ENCODE results near the gene CTDSP1.

CTDSP1 gene

DNA sequence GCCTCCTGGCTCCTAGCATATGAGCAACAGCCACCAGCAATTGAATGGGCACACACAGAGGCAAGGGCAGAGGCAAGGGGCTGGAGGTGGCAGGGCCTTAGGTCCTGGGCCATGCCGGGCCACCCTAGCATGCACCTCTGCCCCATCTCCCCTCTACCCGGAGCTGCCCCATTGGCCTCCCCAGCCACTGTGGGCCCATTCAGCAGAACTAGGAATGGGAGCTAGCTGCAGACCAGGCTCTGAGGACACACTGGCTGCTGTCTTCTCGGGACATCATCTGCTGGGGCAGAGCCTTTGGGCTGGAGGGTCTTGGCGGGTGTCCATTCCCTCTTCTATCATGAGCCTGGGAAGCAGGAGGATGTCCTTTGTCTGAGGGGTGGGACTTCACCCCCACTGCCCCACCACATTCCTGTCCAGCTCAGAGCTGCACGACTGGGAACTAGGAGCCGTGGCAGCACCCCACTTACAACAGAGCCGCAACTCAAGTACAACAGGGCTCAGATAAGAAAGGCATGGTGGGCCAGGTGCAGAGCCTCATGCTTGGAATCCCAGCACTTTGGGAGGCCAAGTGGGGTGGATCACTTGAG lies 20.1 kb downstream of the CTDSP1 start:
- in situ Hi-C loops (cut with MboI; ENCODE audit: low sequenced_read_pairs) = loop anchor here (25.0 kb wide), 1 partner anchor 418 kb away; the partner anchor contains the start of gene PRKAG3

DNA sequence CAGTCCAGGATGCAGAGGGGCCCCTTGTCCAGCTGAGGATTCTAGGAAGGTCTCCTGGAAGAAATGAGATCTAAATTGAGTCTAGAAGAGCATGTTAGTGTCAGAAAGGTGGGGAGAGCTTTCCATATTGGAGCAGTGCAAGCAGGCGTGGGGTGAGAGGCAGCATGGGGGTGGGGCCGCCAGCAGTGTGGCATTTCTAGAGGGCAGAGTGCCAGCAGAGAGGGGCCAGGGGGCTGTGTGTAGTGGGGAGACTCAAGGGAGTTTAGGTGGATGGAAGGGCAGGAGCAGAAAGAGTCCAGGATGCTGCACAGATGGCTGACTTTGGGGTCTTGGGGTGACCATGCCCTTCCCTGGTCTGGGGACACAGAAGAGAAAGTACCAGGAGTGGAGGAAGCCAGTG lies 21.4 kb downstream of the CTDSP1 start:
- in situ Hi-C loops (cut with MboI; ENCODE audit: low sequenced_read_pairs) = loop anchor here (25.0 kb wide), 1 partner anchor 416 kb away; the partner anchor contains the start of gene PRKAG3

DNA sequence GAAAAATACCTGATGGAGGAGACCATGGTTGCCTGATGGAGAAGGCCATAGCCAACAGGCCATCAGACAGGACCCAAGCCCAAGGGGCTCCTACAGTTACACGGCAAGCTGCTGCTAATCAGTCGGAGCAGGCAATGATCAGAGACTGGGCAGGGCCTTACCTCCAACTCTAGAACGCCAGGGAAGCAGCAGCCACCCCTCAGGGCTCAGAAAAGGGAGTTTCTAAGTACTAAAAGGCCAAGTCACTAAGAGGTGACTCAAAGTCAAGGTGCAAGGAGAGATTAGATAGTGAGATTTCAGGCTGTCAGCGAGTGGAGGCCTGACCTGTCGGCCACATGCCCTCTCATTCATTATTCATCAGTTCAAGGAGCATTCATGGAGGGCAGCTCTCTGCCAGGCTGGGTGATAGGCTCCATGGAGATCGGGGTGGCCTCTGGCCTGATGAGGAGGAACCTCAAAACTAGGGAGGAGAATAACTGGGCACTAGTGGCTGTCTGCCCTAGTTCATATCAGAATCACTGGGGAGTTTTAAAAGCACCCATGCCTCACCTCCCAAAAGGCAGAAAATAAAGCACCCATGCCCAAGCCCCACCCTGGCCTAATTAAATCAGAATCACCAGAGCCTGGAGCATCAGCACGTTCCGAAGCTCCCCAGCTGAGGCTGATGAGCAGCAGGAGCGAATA lies 22.9 kb downstream of the CTDSP1 start:
- in situ Hi-C loops (cut with MboI; ENCODE audit: low sequenced_read_pairs) = loop anchor here (25.0 kb wide), 1 partner anchor 415 kb away; the partner anchor contains the start of gene PRKAG3

DNA sequence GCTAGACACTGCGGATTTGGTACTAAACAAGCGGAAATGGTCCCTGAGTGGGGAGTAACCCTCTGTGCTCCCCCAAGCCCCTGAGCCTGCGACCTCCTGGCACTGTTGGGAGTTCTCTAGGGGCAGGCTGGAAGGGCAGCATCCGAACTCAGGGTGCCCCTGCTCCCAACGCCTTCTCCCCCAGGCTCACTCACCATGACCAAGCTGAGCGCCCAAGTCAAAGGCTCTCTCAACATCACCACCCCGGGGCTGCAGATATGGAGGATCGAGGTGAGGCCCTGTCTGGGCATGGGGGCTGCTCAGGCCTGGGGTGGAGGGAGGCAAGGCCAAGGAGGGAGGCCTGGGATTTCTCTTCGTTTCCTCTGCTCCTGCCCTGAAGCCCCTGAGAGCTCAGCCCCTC lies 23.9 kb downstream of the CTDSP1 start:
- in situ Hi-C loops (cut with MboI; ENCODE audit: low sequenced_read_pairs) = loop anchor here (25.0 kb wide), 1 partner anchor 414 kb away; the partner anchor contains the start of gene PRKAG3

DNA sequence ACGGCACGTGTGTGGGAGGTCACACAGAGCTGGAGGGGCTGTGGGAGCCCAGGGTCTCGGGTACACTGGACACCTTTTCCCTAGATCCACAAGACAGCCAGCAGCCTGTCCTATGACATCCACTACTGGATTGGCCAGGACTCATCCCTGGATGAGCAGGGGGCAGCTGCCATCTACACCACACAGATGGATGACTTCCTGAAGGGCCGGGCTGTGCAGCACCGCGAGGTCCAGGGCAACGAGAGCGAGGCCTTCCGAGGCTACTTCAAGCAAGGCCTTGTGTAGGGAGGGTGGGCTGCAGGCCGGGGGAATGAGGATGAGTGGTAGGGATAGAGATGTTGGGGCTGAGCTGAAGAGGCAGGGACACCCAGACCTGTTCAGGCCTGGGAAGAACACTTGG lies 25.9 kb downstream of the CTDSP1 start:
- in situ Hi-C loops (cut with MboI; ENCODE audit: low sequenced_read_pairs) = no loop called here

DNA sequence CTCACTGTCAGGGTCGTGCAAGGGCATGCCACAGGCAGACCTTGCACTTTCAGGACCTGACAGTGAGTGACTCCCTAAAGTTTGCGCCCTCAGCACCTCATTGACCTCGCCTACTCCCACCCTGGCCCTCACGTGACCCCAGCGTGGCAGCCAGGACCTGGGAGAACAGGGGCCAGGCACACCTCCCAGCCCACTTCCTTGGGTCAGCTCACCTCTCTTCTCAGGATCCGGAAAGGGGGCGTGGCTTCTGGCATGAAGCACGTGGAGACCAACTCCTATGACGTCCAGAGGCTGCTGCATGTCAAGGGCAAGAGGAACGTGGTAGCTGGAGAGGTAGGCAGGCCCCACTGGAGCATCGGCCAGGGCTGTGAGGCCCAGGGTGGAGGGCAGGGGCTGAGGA lies 28.1 kb downstream of the CTDSP1 start:
- in situ Hi-C loops (cut with MboI; ENCODE audit: low sequenced_read_pairs) = no loop called here

DNA sequence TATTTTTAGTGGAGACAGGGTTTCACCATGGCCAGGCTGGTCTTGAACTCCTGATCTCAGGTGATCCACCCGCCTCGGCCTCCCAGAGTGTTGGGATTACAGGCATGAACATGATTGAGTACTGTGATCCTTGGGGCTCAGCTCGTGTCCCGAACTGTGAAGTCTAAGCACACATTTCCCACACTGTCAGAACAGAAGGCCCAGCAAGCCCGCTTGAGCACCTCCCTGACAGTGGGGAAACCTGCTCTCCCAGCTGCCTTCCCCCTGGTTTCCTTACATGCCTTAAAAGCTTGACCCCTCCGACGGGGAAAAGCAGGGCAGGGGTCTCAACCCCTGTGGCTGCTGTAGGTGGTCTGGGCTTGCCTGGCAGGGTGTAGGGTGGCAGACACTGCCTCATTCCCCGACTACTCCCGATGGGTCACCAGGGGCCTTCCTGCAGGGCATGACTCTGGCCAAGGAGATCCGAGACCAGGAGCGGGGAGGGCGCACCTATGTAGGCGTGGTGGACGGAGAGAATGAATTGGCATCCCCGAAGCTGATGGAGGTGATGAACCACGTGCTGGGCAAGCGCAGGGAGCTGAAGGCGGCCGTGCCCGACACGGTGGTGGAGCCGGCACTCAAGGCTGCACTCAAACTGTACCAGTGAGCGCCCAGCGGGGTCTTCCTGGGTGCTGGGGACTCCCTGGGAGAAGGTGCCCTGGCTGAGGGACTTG lies 29.3 kb downstream of the CTDSP1 start:
- in situ Hi-C loops (cut with MboI; ENCODE audit: low sequenced_read_pairs) = no loop called here

DNA sequence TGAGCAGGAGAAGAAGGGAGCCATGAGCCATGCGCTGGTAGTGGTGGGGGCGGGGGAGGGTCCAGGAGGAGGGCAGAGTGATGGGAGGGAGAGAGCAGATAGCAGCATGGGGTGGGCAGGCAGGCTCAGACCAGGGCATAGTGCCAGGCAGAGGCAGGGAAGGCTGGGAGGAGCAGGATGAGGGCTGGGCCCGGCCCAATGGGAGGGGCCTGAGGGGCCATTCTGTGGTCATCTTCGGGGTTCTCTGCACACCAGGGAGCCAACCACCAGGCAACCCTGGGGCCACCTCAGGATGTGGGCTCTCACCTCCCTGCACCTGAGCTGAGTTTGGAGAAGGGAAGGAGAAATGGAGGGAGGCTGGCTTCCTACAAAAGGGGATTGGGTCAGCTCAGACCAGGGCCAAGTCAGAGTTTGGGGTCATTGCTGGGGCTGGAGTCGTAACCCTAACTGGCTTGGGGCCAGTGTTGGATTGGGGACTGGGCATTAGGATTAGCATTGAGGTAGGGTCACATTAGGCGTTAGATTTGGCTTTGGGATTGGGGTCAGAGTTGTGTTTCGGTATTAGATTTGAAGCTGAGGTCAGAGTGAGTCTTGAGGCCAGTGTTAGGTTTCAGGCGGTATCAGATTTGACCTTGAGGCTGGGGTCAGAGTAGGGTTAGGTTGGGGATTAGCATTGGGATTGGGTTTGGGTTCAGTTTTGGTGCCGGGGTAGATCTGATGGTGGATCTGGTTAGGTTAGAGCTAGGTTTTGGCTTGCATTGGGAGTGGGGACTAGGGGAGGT lies 30.4 kb downstream of the CTDSP1 start:
- in situ Hi-C loops (cut with MboI; ENCODE audit: low sequenced_read_pairs) = no loop called here

DNA sequence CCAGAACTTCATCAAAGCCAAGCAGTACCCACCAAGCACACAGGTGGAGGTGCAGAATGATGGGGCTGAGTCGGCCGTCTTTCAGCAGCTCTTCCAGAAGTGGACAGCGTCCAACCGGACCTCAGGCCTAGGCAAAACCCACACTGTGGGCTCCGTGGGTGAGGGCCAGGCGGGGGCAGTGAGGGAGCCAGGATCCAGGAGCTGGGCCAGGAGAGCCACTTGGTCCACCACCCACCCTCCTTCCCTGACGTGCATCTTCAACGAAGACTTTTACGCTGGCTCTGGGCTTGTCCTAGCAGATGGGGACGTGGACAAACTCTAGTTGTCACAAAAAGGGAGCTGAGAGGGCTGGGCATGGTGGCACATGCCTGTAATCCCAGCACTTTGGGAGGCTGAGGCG lies 31.1 kb downstream of the CTDSP1 start:
- in situ Hi-C loops (cut with MboI; ENCODE audit: low sequenced_read_pairs) = no loop called here

DNA sequence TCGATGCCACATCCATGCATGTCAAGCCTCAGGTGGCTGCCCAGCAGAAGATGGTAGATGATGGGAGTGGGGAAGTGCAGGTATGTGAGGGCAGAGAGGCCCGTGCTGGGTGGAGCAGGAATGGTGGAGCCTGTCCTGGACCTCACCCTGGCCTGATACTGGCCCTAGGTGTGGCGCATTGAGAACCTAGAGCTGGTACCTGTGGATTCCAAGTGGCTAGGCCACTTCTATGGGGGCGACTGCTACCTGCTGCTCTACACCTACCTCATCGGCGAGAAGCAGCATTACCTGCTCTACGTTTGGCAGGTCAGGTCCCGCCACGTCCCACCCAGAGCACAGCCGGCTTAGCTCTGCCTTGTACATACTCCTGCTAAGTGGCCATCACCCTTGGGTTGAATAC lies 32.2 kb downstream of the CTDSP1 start:
- in situ Hi-C loops (cut with MboI; ENCODE audit: low sequenced_read_pairs) = no loop called here

DNA sequence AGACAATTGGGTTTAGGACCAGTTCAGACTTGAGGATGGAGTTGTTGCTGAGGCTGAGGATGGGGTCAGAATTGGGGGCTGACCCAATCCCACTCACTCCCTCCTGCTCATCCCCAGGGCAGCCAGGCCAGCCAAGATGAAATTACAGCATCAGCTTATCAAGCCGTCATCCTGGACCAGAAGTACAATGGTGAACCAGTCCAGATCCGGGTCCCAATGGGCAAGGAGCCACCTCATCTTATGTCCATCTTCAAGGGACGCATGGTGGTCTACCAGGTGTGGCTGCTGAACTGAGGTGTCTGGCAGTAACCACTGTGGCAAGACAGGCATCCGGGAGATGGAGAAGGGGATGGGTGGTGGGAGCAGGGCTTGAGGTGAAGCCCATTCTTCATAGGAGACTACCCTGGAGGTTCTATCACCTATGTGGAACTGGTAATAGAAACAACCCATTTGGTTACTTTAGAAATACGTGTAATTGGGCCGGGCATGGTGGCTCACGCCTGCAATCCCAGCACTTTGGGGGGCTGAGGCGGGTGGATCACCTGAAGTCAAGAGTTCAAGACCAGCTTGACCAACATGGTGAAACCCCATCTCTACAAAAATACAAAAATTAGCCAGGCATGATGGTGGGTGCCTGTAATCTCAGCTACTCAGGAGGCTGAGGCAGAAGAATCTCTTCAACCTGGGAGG lies 33.2 kb downstream of the CTDSP1 start:
- in situ Hi-C loops (cut with MboI; ENCODE audit: low sequenced_read_pairs) = no loop called here

DNA sequence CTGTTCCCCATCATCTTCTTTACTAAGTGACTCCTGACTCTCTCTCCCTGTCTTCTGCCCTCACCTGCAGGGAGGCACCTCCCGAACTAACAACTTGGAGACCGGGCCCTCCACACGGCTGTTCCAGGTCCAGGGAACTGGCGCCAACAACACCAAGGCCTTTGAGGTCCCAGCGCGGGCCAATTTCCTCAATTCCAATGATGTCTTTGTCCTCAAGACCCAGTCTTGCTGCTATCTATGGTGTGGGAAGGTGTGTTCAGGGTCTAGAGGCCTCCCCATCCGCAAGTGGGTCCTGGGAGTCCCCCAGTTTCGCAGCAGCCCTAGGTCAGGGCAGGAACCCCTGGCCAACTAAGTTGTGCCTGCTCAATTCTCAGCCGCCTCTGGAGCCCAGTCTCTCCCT lies 34.8 kb downstream of the CTDSP1 start:
- in situ Hi-C loops (cut with MboI; ENCODE audit: low sequenced_read_pairs) = no loop called here

DNA sequence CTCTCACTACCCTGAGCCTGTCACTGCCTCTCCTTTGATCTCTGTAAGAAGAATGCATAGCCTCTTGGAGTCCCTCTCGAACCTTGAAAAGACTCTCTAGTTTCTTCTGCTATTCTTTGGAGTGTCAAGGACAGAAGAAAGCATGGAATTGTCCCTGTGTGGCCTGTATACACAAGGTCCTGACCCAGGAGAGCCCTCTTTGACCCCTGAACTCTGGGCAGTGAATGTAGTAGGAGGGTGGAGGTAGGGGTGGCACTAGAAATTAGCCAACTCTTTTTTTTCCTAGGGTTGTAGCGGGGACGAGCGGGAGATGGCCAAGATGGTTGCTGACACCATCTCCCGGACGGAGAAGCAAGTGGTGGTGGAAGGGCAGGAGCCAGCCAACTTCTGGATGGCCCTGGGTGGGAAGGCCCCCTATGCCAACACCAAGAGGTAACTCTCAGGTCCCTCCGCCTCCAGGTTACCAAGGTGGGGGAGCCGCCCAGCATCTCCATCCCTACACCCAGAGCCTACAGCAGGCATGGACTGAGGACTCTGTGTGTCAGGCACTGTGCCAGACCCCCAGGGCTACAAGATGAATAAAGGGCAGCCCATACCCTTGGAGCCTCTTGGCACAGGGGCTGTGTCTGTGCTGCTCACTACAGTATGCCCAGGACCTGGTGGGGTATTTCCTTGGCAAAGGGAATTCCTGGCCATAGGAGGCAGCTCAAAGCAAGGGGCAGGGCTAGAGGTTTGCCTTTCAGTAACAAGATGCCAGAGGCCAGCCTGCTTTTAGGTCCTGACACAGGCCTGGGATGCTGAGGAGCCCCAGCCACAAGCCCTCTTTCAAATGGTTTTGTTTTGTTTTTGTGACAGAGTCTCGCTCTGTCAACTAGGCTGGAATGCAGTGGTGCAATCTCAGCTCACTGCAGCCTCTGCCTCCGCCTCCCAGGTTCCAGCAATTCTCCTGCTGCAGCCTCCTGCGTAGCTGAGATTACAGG lies 35.6 kb downstream of the CTDSP1 start:
- in situ Hi-C loops (cut with MboI; ENCODE audit: low sequenced_read_pairs) = no loop called here

DNA sequence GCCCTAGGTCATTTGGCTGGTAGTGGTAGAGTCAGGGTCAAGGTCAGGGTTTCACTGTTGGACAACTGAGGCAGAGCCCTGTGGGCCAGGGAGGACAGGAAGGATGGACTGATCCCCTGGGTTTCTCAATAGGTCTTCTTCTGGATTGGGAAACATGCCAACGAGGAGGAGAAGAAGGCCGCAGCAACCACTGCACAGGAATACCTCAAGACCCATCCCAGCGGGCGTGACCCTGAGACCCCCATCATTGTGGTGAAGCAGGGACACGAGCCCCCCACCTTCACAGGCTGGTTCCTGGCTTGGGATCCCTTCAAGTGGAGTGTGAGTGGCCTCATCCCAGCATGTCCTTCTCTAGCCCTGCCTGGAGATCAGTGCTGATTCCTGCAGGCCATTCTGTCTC lies 37.3 kb downstream of the CTDSP1 start:
- in situ Hi-C loops (cut with MboI; ENCODE audit: low sequenced_read_pairs) = no loop called here

DNA sequence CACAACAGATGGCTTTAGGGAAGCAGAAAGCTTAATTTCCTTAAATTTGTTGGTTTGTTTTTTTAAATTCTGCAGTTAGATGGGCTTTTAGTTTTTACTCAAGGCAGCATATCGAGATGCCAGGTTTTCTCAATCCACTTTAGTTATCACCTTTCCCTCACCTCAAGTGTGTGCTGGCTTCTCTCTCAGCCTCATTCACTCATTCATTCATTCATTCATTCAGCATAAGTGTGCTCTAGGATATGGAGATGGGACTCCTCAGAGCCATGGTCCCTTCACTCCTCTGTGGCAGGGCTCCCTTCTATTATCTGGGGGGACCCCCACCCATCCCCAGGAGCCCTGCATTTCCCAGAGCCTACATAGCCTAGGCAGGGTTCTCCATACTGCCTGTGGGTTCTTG lies 38.3 kb downstream of the CTDSP1 start:
- in situ Hi-C loops (cut with MboI; ENCODE audit: low sequenced_read_pairs) = no loop called here

DNA sequence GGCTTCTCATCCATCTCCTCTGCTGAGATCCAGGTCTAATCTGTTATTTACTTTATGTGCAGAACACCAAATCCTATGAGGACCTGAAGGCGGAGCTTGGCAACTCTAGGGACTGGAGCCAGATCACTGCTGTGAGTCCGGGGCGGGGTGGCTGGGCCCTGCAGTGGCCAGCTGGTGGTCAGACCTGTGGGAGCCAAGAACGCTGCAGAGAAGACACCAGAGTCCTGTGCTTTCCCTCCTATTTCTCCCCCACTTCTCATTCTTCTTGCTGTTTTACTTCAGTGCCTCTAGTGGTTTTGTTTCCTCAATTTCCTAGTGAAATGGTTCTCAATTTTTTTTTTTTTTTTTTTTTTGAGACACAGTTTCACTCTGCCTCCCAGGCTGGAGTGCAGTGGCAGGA lies 38.9 kb downstream of the CTDSP1 start:
- in situ Hi-C loops (cut with MboI; ENCODE audit: low sequenced_read_pairs) = no loop called here

DNA sequence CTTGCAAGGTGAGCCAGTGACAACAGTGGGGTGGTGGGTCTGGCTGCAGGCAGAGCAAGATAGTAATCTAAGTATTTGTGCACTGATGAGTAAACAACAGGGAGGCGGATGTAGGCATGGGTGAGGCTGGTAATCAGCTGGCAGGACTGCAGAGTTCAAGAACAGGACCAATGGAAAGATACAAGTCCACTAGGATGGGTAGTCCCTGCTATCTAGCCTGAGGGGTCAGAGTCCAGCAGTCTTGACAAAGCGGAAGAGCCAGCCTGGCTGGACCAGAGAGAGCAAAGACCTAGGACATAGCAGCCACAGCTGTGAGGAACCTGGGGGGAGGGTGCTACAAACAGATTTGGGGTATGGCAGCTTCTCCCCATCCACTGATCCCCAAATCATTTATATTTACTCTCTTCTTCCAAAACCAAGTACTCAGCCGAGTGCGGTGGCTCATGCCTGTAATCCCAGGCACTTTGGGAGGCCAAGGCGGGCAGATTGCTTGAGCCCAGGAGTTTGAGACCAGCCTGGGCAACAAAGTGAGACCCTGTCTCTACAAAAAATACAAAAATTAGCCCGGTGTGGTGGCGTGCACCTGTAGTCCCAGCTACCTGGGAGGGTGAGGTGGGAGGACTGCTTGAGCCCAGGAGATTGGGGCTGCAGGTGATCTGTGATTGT lies 45.2 kb downstream of the CTDSP1 start:
- in situ Hi-C loops (cut with MboI; ENCODE audit: low sequenced_read_pairs) = no loop called here

DNA sequence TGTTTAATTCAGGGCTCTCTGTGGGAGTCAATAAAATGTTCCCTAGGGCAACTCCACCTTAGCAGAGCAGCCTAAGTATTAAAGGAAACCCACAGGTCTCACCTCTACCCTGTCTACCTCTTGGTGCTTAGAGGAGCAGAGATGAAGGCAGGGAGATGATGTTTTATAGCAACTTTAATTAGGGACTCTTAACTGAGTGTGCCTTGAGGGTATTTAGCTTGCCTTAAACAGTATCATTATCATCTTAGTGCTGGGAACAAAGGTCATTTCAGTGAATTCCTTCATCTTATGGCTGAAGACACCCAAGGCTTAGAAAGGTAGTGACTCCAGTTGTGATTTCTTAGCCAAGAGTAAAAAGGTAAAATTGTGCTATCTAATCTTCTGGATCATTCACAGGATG lies 45.9 kb downstream of the CTDSP1 start:
- in situ Hi-C loops (cut with MboI; ENCODE audit: low sequenced_read_pairs) = no loop called here

DNA sequence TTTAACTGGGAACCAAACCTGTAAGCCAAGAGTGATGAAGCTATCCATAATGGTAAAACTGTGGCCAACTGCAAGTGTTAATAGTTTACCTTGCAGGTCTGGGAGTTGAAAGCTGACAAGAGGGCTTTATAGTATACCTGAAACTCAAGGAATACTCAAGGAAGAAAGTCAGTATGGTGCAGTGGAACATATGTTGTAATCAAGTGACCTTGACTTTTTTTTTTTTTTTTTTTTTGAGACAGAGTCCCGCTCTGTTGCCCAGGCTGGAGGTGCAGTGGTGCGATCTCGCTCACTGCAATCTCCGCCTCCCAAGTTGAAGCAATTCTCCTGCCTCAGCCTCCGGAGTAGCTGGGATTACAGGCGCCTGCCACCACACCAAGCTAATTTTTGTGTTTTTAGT lies 46.9 kb downstream of the CTDSP1 start:
- in situ Hi-C loops (cut with MboI; ENCODE audit: low sequenced_read_pairs) = no loop called here

Measured in HL-60/S4 treated with retinoic acid at 250 ng/mL for 4 days and 3 days (cell line).